ENCODE measurements around the gene ABCF3.

DNA sequence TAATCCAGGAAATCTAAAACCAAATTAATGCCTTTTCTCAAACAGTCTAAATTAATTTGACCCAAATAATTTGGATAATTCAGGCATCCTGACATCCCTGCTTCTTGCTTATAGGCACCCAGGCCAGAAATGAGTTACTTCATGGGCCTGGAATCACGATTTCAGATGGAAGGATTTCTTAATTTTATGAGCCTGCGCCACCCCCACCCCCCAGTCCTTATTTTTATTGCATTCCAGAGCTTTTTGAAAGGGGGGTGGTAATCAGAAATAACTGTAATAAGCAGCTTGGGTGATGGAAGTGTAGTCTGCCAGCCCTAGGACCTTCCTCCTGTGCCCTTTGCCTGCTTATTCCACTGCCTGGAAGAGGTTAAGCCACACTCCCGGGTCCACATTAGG, 10.0 kb upstream of the ABCF3 start:
- TF ChIP-seq, protein P1, sequence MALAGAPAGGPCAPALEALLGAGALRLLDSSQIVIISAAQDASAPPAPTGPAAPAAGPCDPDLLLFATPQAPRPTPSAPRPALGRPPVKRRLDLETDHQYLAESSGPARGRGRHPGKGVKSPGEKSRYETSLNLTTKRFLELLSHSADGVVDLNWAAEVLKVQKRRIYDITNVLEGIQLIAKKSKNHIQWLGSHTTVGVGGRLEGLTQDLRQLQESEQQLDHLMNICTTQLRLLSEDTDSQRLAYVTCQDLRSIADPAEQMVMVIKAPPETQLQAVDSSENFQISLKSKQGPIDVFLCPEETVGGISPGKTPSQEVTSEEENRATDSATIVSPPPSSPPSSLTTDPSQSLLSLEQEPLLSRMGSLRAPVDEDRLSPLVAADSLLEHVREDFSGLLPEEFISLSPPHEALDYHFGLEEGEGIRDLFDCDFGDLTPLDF (CRISPR knock-in tag; IDR thresholded peaks at IDR 0.05): no peak
- no peak for TF ChIP-seq CTCF (IDR thresholded peaks at IDR 0.05)
- no peak for TF ChIP-seq ATF2 (CRISPR knock-in tag; IDR thresholded peaks at IDR 0.05; ENCODE audit: borderline replicate concordance, low read depth)
- TF ChIP-seq ARID4B (CRISPR knock-in tag; IDR thresholded peaks at IDR 0.05; ENCODE audit: borderline replicate concordance): no peak
- no peak for TF ChIP-seq MAX (CRISPR knock-in tag; IDR thresholded peaks at IDR 0.05)
- TF ChIP-seq JUN (CRISPR knock-in tag; IDR thresholded peaks at IDR 0.05): no peak
- TF ChIP-seq USF1 (CRISPR knock-in tag; IDR thresholded peaks at IDR 0.05): no peak
- no peak for TF ChIP-seq TP53 (CRISPR knock-in tag; IDR thresholded peaks at IDR 0.05)
- no peak for TF ChIP-seq ESRRA (CRISPR knock-in tag; IDR thresholded peaks at IDR 0.05; ENCODE audit: borderline replicate concordance)

Measured in WTC11 (cell line).